HepG2 (cell line): ENCODE results near the gene THADA. TPM values are rescaled to one million over a fixed set of nuclear protein-coding genes. Genes with fewer than 3 reads are reported as not detected.
A peak's percentile ranks its signal among the peaks of the same experiment; 100 is the strongest.

Source experiments
- CAMTA2 ChIP-seq: sonication (generic); formaldehyde crosslinking; IDR thresholded peaks from 2 replicates; pipeline ENCODE4 v1.4.0; 2020; ENCODE audit warnings: mild to moderate bottlenecking, missing genetic modification reagents, borderline replicate concordance
- CEBPB ChIP-seq: IDR thresholded peaks from 2 replicates; pipeline ENCODE4 v1.6.1; 2011; ENCODE audit warnings: low read depth, low read length, improper control_type of control experiment, borderline replicate concordance
- CENPT ChIP-seq: sonication (generic); formaldehyde crosslinking; IDR thresholded peaks from 2 replicates; pipeline ENCODE4 v1.8.0; 2022; ENCODE audit warnings: low read depth, mild to moderate bottlenecking, moderate library complexity, missing genetic modification reagents
- FLYWCH1 ChIP-seq: sonication (generic); formaldehyde crosslinking; IDR thresholded peaks from 2 replicates; pipeline ENCODE4 v1.8.1; 2023; ENCODE audit warnings: mild to moderate bottlenecking, missing genetic modification reagents
- FOXO4 ChIP-seq: sonication (generic); formaldehyde crosslinking; conservative IDR thresholded peaks from 2 replicates; pipeline ENCODE4 v1.8.1; 2023; ENCODE audit warnings: missing genetic modification reagents
- KIAA2018 ChIP-seq: sonication (generic); formaldehyde crosslinking; IDR thresholded peaks from 2 replicates; pipeline ENCODE4 v1.5.0; 2020; ENCODE audit warnings: mild to moderate bottlenecking, missing genetic modification reagents, borderline replicate concordance
- PRDM15 ChIP-seq: sonication (generic); formaldehyde crosslinking; IDR thresholded peaks from 2 replicates; pipeline ENCODE4 v1.4.0; 2020; ENCODE audit warnings: missing genetic modification reagents
- SOX5 ChIP-seq: IDR thresholded peaks from 2 replicates; pipeline ENCODE4 v1.6.1; 2016; ENCODE audit warnings: borderline replicate concordance
- TEF ChIP-seq: sonication (generic); formaldehyde crosslinking; IDR thresholded peaks from 2 replicates; pipeline ENCODE4 v1.5.0; 2020; ENCODE audit warnings: missing genetic modification reagents
- ZHX1 ChIP-seq: sonication (generic); formaldehyde crosslinking; IDR thresholded peaks from 2 replicates; pipeline ENCODE4 v1.8.1; 2022; ENCODE audit warnings: low read depth, mild to moderate bottlenecking, missing genetic modification reagents
- polyA plus RNA-seq, 8 experiments: library from polyadenylated mRNA; depleted of rRNA in 3 of 8; stranded (reverse) in 7 of 8; unstranded in 1 of 8; fragments of >200 nt; fragmentation: Illumina TruSeq in 4 of 8; extraction: Trizol in 4 of 8; gene quantifications; 2 replicates each; pipeline versions ENCODE4 v1.2.1 to v1.2.3, GENCODE V29; 2011 to 2016; ENCODE audit warnings: low read depth in 4 of 8, missing spikeins in 1 of 8, mixed read lengths in 1 of 8; ENCODE audit not compliant: insufficient read depth in 1 of 8
- total RNA-seq, 5 experiments: library from RNA; depleted of rRNA; stranded (reverse); fragments of >200 nt; fragmentation: Illumina TruSeq; extraction: Trizol; gene quantifications; 2 replicates each; pipeline ENCODE4 v1.2.3, GENCODE V29; 2016; ENCODE audit warnings: low read depth in 1 of 5

Gene THADA
- total and polyA plus RNA-seq, 2 of the 13 experiments (the other 11 are each of a cell fraction or from before 2014, with no cell fraction given), result 12.7 to 21.7 TPM

GRCh38 chr2:43637030-43637803 is 41.4 kb upstream of the THADA start, which contains the start of gene PLEKHH2 (continued):
- no peak for TF ChIP-seq ZHX1
- TF ChIP-seq FLYWCH1 (CRISPR knock-in tag), result no peak
- peak; percentile 22; the same call in 1 of the 2 replicates for TF ChIP-seq SOX5 (CRISPR knock-in tag)
- TF ChIP-seq PRDM15 (CRISPR knock-in tag), result no peak
- no peak for TF ChIP-seq CEBPB
- TF ChIP-seq FOXO4 (CRISPR knock-in tag), result no peak
- TF ChIP-seq KIAA2018 (CRISPR knock-in tag), result no peak
- no peak for TF ChIP-seq CENPT (CRISPR knock-in tag)
- TF ChIP-seq CAMTA2 (CRISPR knock-in tag), result no peak
- TF ChIP-seq TEF (CRISPR knock-in tag), result 0 out of 2 replicates have a peak, but pooled peaks have one; percentile 6
